GM21786 (cell line): ENCODE data around the gene ROR2.
"Not testable (repeated sequence)": the region's sequence is repeated elsewhere in the genome, so short reads cannot be mapped to it uniquely, and the experiment has no call there.

Source experiments
- ATAC-seq: cut with Tn5 transposase; IDR thresholded peaks from one replicate; pipeline ENCODE4 v1.9.1; 2021; ENCODE audit not compliant: unreplicated experiment

The ROR2 gene

GRCh38 chr9:91949946-91950664 is at the start of gene ROR2:
TSS of gene ROR2 (minus strand) at chr9:91950228.
- ATAC-seq: peak; percentile 53

- no peak for ATAC-seq
These were observed 45.1 kb upstream of the ROR2 start for GRCh38 chr9:91995000-91995655.

- no peak for ATAC-seq
These were observed 44.4 kb upstream of the ROR2 start for GRCh38 chr9:91994422-91994821.

GRCh38 chr9:91992461-91993041 is 42.5 kb upstream of the ROR2 start:
- no peak for ATAC-seq

- no peak for ATAC-seq
These were observed 41.8 kb upstream of the ROR2 start for GRCh38 chr9:91991721-91992341.

- ATAC-seq: no peak
These were observed 36.2 kb upstream of the ROR2 start for GRCh38 chr9:91986248-91986647.

GRCh38 chr9:91985692-91986091 is 35.7 kb upstream of the ROR2 start:
- no peak for ATAC-seq

- no peak for ATAC-seq
These were observed 28.8 kb upstream of the ROR2 start for GRCh38 chr9:91978740-91979414.

GRCh38 chr9:91975254-91975653 is 25.2 kb upstream of the ROR2 start:
- ATAC-seq: not testable (repeated sequence)

GRCh38 chr9:91972711-91973110 is 22.7 kb upstream of the ROR2 start:
- no peak for ATAC-seq

GRCh38 chr9:91972076-91972626 is 22.1 kb upstream of the ROR2 start:
- no peak for ATAC-seq

GRCh38 chr9:91967259-91967658 is 17.2 kb upstream of the ROR2 start:
- ATAC-seq: no peak

GRCh38 chr9:91966503-91966902 is 16.5 kb upstream of the ROR2 start:
- no peak for ATAC-seq

- ATAC-seq: no peak
These were observed 13.7 kb upstream of the ROR2 start for GRCh38 chr9:91963711-91964240.

- no peak for ATAC-seq
These were observed 10.3 kb upstream of the ROR2 start for GRCh38 chr9:91960367-91960766.

- ATAC-seq: no peak
These were observed 8.1 kb upstream of the ROR2 start for GRCh38 chr9:91958174-91958573.

GRCh38 chr9:91954841-91955471 is 4.9 kb upstream of the ROR2 start:
- no peak for ATAC-seq

- no peak for ATAC-seq
These were observed 3.7 kb upstream of the ROR2 start for GRCh38 chr9:91953718-91954117.

- ATAC-seq: no peak
These were observed 2.0 kb upstream of the ROR2 start for GRCh38 chr9:91951944-91952520.

- no peak for ATAC-seq
These were observed 559 bp downstream of the ROR2 start for GRCh38 chr9:91949392-91949945.
